ENCODE measurements around the gene USF1. TPM values are rescaled to one million over a fixed set of nuclear protein-coding genes. Genes with fewer than 3 reads are reported as not detected.

Gene USF1
- total RNA-seq, 4 donors from 2014 or later = 40.1 to 81.4 (median 74.9) TPM

- no peak for TF ChIP-seq CTCF (IDR thresholded peaks at IDR 0.05; ENCODE audit: low read depth)
These were observed 1.3 kb downstream of the USF1 start for GRCh38 chr1:161044535-161044907.

GRCh38 chr1:161039546-161039945 is 6.2 kb downstream of the USF1 start:
- TF ChIP-seq CTCF (IDR thresholded peaks at IDR 0.05; ENCODE audit: low read depth) = no peak

- TF ChIP-seq CTCF (IDR thresholded peaks at IDR 0.05; ENCODE audit: low read depth) = no peak
These were observed 6.6 kb downstream of the USF1 start for GRCh38 chr1:161039154-161039545.

GRCh38 chr1:161038523-161039153 is 7.1 kb downstream of the USF1 start, which contains the start of gene TSTD1:
Gene TSTD1, minus strand, starts transcription at chr1:161038964. Its CDS starts 75 bp downstream, at chr1:161038889.
- no peak for TF ChIP-seq CTCF (IDR thresholded peaks at IDR 0.05; ENCODE audit: low read depth)

GRCh38 chr1:161037661-161038522 is 7.9 kb downstream of the USF1 start:
- TF ChIP-seq CTCF (IDR thresholded peaks at IDR 0.05; ENCODE audit: low read depth) = no peak

- no peak for TF ChIP-seq CTCF (IDR thresholded peaks at IDR 0.05; ENCODE audit: low read depth)
These were observed 12.0 kb downstream of the USF1 start for GRCh38 chr1:161033751-161034150.

- TF ChIP-seq CTCF (IDR thresholded peaks at IDR 0.05; ENCODE audit: low read depth) = no peak
These were observed 13.4 kb downstream of the USF1 start for GRCh38 chr1:161032409-161032808.
